Epithelial cell of prostate (primary cell): ENCODE results near the gene EEF1G.
"Not testable (repeated sequence)": the region's sequence is repeated elsewhere in the genome, so short reads cannot be mapped to it uniquely, and the experiment has no call there.

Experiments used
- DNase-seq: peaks from one replicate; pipeline ENCODE4 v3.0.0-alpha.2; 2011; ENCODE audit warnings: low read depth, low spot score
- H3K27ac ChIP-seq: fragments of 450-650 bp; 2 replicates; pipeline ENCODE4 v1.5.1; 2017; ENCODE audit warnings: mild to moderate bottlenecking

EEF1G gene

GRCh38 chr11:62573592-62574362, at the start of gene EEF1G:
TSS of gene EEF1G (minus strand) at chr11:62573891. CDS start at chr11:62573842, 49 bp downstream.
- peak within 1 kb of the TSS; percentile 78 for H3K27ac ChIP-seq
- peak; percentile 99 for DNase-seq

- DNase-seq, result no peak
- peak overlapping the region; percentile 88 for H3K27ac ChIP-seq
These were observed 48.9 kb upstream of the EEF1G start for GRCh38 chr11:62622476-62623089.

- DNase-seq, result peak; percentile 97
- H3K27ac ChIP-seq, result peak within 1 kb of the TSS; percentile 88
These were observed 48.1 kb upstream of the EEF1G start, which contains the start of gene B3GAT3 for GRCh38 chr11:62621567-62622470. TSS of gene B3GAT3 (minus strand) at chr11:62621986. CDS start at chr11:62621947, 39 bp downstream.

GRCh38 chr11:62621027-62621566, 47.4 kb upstream of the EEF1G start:
- H3K27ac ChIP-seq, result peak overlapping the region; percentile 88
- DNase-seq, result no peak

GRCh38 chr11:62616957-62617356, 43.3 kb upstream of the EEF1G start:
- DNase-seq, H3K27ac ChIP-seq: not testable (repeated sequence)

- DNase-seq, result no peak
- no peak overlapping the region for H3K27ac ChIP-seq
These were observed 41.8 kb upstream of the EEF1G start for GRCh38 chr11:62615521-62615920.

GRCh38 chr11:62614275-62614674, 40.6 kb upstream of the EEF1G start:
- peak; percentile 33 for DNase-seq
- no peak overlapping the region for H3K27ac ChIP-seq

- H3K27ac ChIP-seq, result peak overlapping the region; percentile 67
- no peak for DNase-seq
These were observed 39.6 kb upstream of the EEF1G start for GRCh38 chr11:62613291-62613778.

GRCh38 chr11:62612366-62613290, 38.9 kb upstream of the EEF1G start, which contains the start of the genes EML3 and ROM1:
TSS of gene EML3 (minus strand) at chr11:62612775. CDS start at chr11:62612457, 318 bp downstream.
TSS of gene ROM1 (plus strand) at chr11:62613257. CDS start at chr11:62613282, 25 bp downstream.
- H3K27ac ChIP-seq, result peak within 1 kb of the TSS; percentile 67
- DNase-seq, result no peak

- DNase-seq, result no peak
- peak overlapping the region; percentile 67 for H3K27ac ChIP-seq
These were observed 38.1 kb upstream of the EEF1G start for GRCh38 chr11:62611705-62612365.

- peak overlapping the region; percentile 67 for H3K27ac ChIP-seq
- no peak for DNase-seq
These were observed 37.4 kb upstream of the EEF1G start for GRCh38 chr11:62610814-62611704.

- no peak overlapping the region for H3K27ac ChIP-seq
- DNase-seq, result no peak
These were observed 36.7 kb upstream of the EEF1G start for GRCh38 chr11:62610403-62610802.

- H3K27ac ChIP-seq, result no peak overlapping the region
- no peak for DNase-seq
These were observed 35.1 kb upstream of the EEF1G start for GRCh38 chr11:62608776-62609175.

GRCh38 chr11:62607714-62608113, 34.0 kb upstream of the EEF1G start:
- no peak for DNase-seq
- no peak overlapping the region for H3K27ac ChIP-seq

GRCh38 chr11:62605902-62606301, 32.2 kb upstream of the EEF1G start:
- DNase-seq, result no peak
- no peak overlapping the region for H3K27ac ChIP-seq

GRCh38 chr11:62605467-62605866, 31.8 kb upstream of the EEF1G start:
- DNase-seq, result no peak
- H3K27ac ChIP-seq, result no peak overlapping the region

GRCh38 chr11:62604460-62605120, 30.9 kb upstream of the EEF1G start:
- DNase-seq, result no peak
- no peak overlapping the region for H3K27ac ChIP-seq
